K562 (cell line): ENCODE results near the gene ZNF362. TPM values are rescaled to one million over a fixed set of nuclear protein-coding genes. Genes with fewer than 3 reads are reported as not detected.
A peak's percentile ranks its signal among the peaks of the same experiment; 100 is the strongest.

Experiments
- AFF1 ChIP-seq, 2 experiments: fragments of 450-650 bp; IDR thresholded peaks; 2 replicates each; pipeline ENCODE4 v1.6.1; 2018; ENCODE audit warnings: mild to moderate bottlenecking in 2 of 2, low read depth in 1 of 2; ENCODE audit not compliant: partially characterized antibody in 2 of 2
- ARID3A ChIP-seq: IDR thresholded peaks from 2 replicates; pipeline ENCODE4 v1.6.1; 2012; ENCODE audit warnings: low read depth, low read length, improper control_type of control experiment, borderline replicate concordance
- CTCF ChIP-seq, 3 experiments: IDR thresholded peaks in 2 of 3; conservative IDR thresholded peaks in 1 of 3; 2 replicates each; pipeline ENCODE4 v1.5.1; 2011 to 2012; ENCODE audit warnings: low read length in 3 of 3, mild to moderate bottlenecking in 3 of 3, control low read depth in 2 of 3, improper control_type of control experiment in 1 of 3, inconsistent platforms in 1 of 3, low read depth in 1 of 3, mixed read lengths in 1 of 3, moderate library complexity in 1 of 3; ENCODE audit not compliant: insufficient read depth in 2 of 3
- E2F1 ChIP-seq: sonication (generic); formaldehyde crosslinking; IDR thresholded peaks from 2 replicates; pipeline ENCODE4 v1.8.1; 2023; ENCODE audit warnings: mild to moderate bottlenecking, missing genetic modification reagents, moderate library complexity
- ELK3 ChIP-seq: fragments of 450-650 bp; formaldehyde crosslinking; IDR thresholded peaks from 2 replicates; pipeline ENCODE4 v1.4.0; 2020; ENCODE audit warnings: mild to moderate bottlenecking
- JUN ChIP-seq, 2 experiments: sonication (generic) in 1 of 2; formaldehyde crosslinking in 1 of 2; IDR thresholded peaks; 2 replicates each; pipeline versions ENCODE4 v1.6.1 to v1.8.0; 2012 to 2022; ENCODE audit warnings: borderline replicate concordance in 2 of 2, mild to moderate bottlenecking in 2 of 2, improper control_type of control experiment in 1 of 2, low read depth in 1 of 2, low read length in 1 of 2, missing genetic modification reagents in 1 of 2
- KDM1A ChIP-seq, 2 experiments: fragments of 450-650 bp; IDR thresholded peaks; 2 replicates each; pipeline ENCODE4 v1.6.1; 2016; ENCODE audit warnings: mild to moderate bottlenecking in 2 of 2
- MTF1 ChIP-seq: fragments of 250-450 bp; sonication (Bioruptor Pico); IDR thresholded peaks from 2 replicates; pipeline ENCODE4 v1.9.0; 2021; ENCODE audit warnings: moderate library complexity, mild to moderate bottlenecking, inconsistent platforms, borderline replicate concordance
- NR2C2 ChIP-seq, 2 experiments: fragments of 200-800 bp in 1 of 2; sonication (Bioruptor generic) in 1 of 2; sonication (generic) in 1 of 2; formaldehyde crosslinking in 1 of 2; IDR thresholded peaks; 2 replicates each; pipeline versions ENCODE4 v1.6.1 to v1.8.0; 2016 to 2022; ENCODE audit warnings: mild to moderate bottlenecking in 1 of 2, missing compliant biosample characterization in 1 of 2, missing genetic modification characterization in 1 of 2, missing genetic modification reagents in 1 of 2
- POLR2AphosphoS2 ChIP-seq: IDR thresholded peaks from 2 replicates; pipeline ENCODE4 v1.6.1; 2012; ENCODE audit warnings: low read length, improper control_type of control experiment
- ZNF133 ChIP-seq: fragments of 250-450 bp; sonication (Bioruptor Pico); IDR thresholded peaks from 2 replicates; pipeline ENCODE4 v1.4.0; 2020; ENCODE audit warnings: mild to moderate bottlenecking
- ZNF280A ChIP-seq: fragments of 450-650 bp; IDR thresholded peaks from 2 replicates; pipeline ENCODE4 v1.6.1; 2018; ENCODE audit warnings: mild to moderate bottlenecking, low read depth; ENCODE audit not compliant: partially characterized antibody
- ZNF586 ChIP-seq: fragments of 450-650 bp; formaldehyde crosslinking; conservative IDR thresholded peaks from 2 replicates; pipeline ENCODE4 v1.4.0; 2020; ENCODE audit warnings: mild to moderate bottlenecking, moderate library complexity
- polyA plus RNA-seq, 8 experiments: library from polyadenylated mRNA; depleted of rRNA in 4 of 8; stranded (reverse) in 5 of 8; unstranded in 3 of 8; fragments of >200 nt; fragmentation: Nextera tagmentation in 2 of 8; fragmentation: Illumina TruSeq in 1 of 8; extraction: Ambion mirVana in 2 of 8; extraction: Trizol in 1 of 8; gene quantifications; 2 replicates each; pipeline versions ENCODE4 v1.2.1 to v1.2.3, GENCODE V29; 2011 to 2014; ENCODE audit warnings: inconsistent platforms in 1 of 8, missing spikeins in 1 of 8
- total RNA-seq, 7 experiments: library from RNA; depleted of rRNA in 6 of 7; stranded (reverse); fragments of >200 nt in 6 of 7; fragmentation: Illumina TruSeq in 2 of 7; extraction: Trizol in 2 of 7; gene quantifications; 2 replicates each; pipeline versions ENCODE4 v1.2.1 to v1.2.3, GENCODE V29; 2011 to 2021; ENCODE audit warnings: low replicate concordance in 1 of 7

The ZNF362 gene
- total and polyA plus RNA-seq, 9 of the 15 experiments (the other 6 are each of a cell fraction or from before 2014, with no cell fraction given): 0.01 to 1.1 (median 0.35) TPM; not detected in 1

GRCh38 chr1:33298623-33299277 is 42.5 kb downstream of the ZNF362 start (continued):
- TF ChIP-seq POLR2AphosphoS2 (no peak), MTF1 (CRISPR knock-in tag) (no peak), ZNF586 (CRISPR knock-in tag) (no peak), CTCF (IDR thresholded peaks at IDR 0.05 in 2 of 3, conservative IDR thresholded peaks at IDR 0.05 in 1 of 3; ENCODE audit: insufficient read depth in 2 of 3, low read depth in 1 of 3, low read length in 3 of 3) (peak; percentile 87 to 91 (median 90)), ZNF280A (no peak), JUN (IDR thresholded peaks at IDR 0.05; ENCODE audit: borderline replicate concordance, low read depth, low read length) (peak; percentile 10; the same call in 1 of the 2 replicates), JUN (CRISPR knock-in tag; IDR thresholded peaks at IDR 0.05; ENCODE audit: borderline replicate concordance) (no peak), NR2C2 (CRISPR knock-in tag; IDR thresholded peaks at IDR 0.05) (no peak), NR2C2 (tag; IDR thresholded peaks at IDR 0.05) (no peak), ZNF133 (CRISPR knock-in tag) (no peak), KDM1A (IDR thresholded peaks at IDR 0.05) (no peak), E2F1 (CRISPR knock-in tag) (no peak), AFF1 (IDR thresholded peaks at IDR 0.05; ENCODE audit: low read depth in 1 of 2, partially characterized antibody in 2 of 2) (no peak), ARID3A (no peak), ELK3 (CRISPR knock-in tag) (no peak)
